Keratinocyte (primary cell): ENCODE data around the gene SOWAHA.

Source experiments
- CTCF ChIP-seq, 3 experiments: IDR thresholded peaks in 1 of 3; conservative IDR thresholded peaks in 1 of 3; optimal IDR thresholded peaks in 1 of 3; 2 replicates in 2 of 3; 3 replicates in 1 of 3; pipeline versions ENCODE3 to v1.5.1; 2011; ENCODE audit warnings: low read length in 3 of 3, mild to moderate bottlenecking in 3 of 3, moderate library complexity in 2 of 3, control low read depth in 1 of 3, inconsistent platforms in 1 of 3; ENCODE audit not compliant: insufficient read depth in 2 of 3; ENCODE audit errors: extremely low read depth in 1 of 3
- EZH2 ChIP-seq: IDR thresholded peaks from one replicate; pipeline ENCODE4 v1.6.1; 2012; ENCODE audit warnings: inconsistent platforms, mild to moderate bottlenecking, low read length, moderate library complexity

GRCh38 chr5:132816554-132816953 is 3.5 kb downstream of the SOWAHA start:
- TF ChIP-seq CTCF (optimal IDR thresholded peaks at IDR 0.05 in 1 of 3, IDR thresholded peaks at IDR 0.05 in 1 of 3, conservative IDR thresholded peaks at IDR 0.05 in 1 of 3; ENCODE audit: extremely low read depth in 1 of 3, insufficient read depth in 2 of 3, low read length in 3 of 3) (no peak), EZH2 (no peak)
